Thyroid gland (tissue), 4 donors: ENCODE measurements around the gene PRRG1. TPM values are rescaled to one million over a fixed set of nuclear protein-coding genes. Genes with fewer than 3 reads are reported as not detected.
"Not testable (repeated sequence)": the region's sequence is repeated elsewhere in the genome, so short reads cannot be mapped to it uniquely, and the experiment has no call there.

ENCODE experiments used
- DNase-seq, 2 donors: peaks; one replicate each; pipeline ENCODE4 v3.0.0-alpha.2; 2019
- H3K27ac ChIP-seq, 3 donors: fragments of 200-600 bp; sonication (generic); 1 replicate in 2 of 3; 2 replicates in 1 of 3; pipeline ENCODE4 v1.5.1; 2016 to 2019; ENCODE audit warnings: mild to moderate bottlenecking in 1 of 3, moderate library complexity in 1 of 3
- H3K27me3 ChIP-seq: fragments of 200-600 bp; sonication (generic); one replicate; pipeline ENCODE4 v1.5.1; 2019
- H3K36me3 ChIP-seq, 2 donors: fragments of 200-600 bp; sonication (generic); one replicate each; pipeline ENCODE4 v1.5.1; 2016 to 2019
- H3K4me1 ChIP-seq, 2 donors: fragments of 200-600 bp; sonication (generic); one replicate each; pipeline ENCODE4 v1.5.1; 2017 to 2019
- H3K4me3 ChIP-seq, 3 donors: fragments of 200-600 bp; sonication (generic); replicated peaks in 1 of 3; 1 replicate in 2 of 3; 2 replicates in 1 of 3; pipeline ENCODE4 v1.5.1; 2016; ENCODE audit warnings: mild to moderate bottlenecking in 1 of 3
- H3K9me3 ChIP-seq: fragments of 200-600 bp; sonication (generic); one replicate; pipeline ENCODE4 v1.5.1; 2017
- POLR2A ChIP-seq, 2 donors: fragments of 450-650 bp; IDR thresholded peaks; one replicate each; pipeline ENCODE4 v1.6.1; 2017; ENCODE audit warnings: antibody characterized with exemption in 2 of 2, mild to moderate bottlenecking in 2 of 2, moderate library complexity in 1 of 2
- WGBS, 2 donors: methylation state at CpG; one replicate each; pipeline ENCODE4 v1.1.5; 2017; 5-methylcytosine and 5-hydroxymethylcytosine counted together
- intact Hi-C: fragments of 100-400 bp; cut with DNase I; formaldehyde crosslinking; loops from one replicate; pipeline ENCODE4 v1.15.1; 2023
- total RNA-seq, 4 donors: library from RNA; depleted of rRNA; stranded (reverse); fragments of >200 nt; gene quantifications; one replicate each; pipeline ENCODE4 v1.2.3, GENCODE V29; 2016
- TF ChIP-seq, protein P1 (sequence below), 6 experiments: fragments of 200-600 bp in 3 of 6; fragments of 450-650 bp in 3 of 6; sonication (generic) in 3 of 6; IDR thresholded peaks; one replicate each; pipeline ENCODE4 v1.5.1; 2016 to 2019; ENCODE audit warnings: antibody characterized with exemption in 6 of 6, mild to moderate bottlenecking in 2 of 6, inconsistent platforms in 1 of 6, moderate library complexity in 1 of 6

The PRRG1 gene
- total RNA-seq = 10 to 100 TPM; 23.7 to 28.5 (median 24.0) TPM

DNA sequence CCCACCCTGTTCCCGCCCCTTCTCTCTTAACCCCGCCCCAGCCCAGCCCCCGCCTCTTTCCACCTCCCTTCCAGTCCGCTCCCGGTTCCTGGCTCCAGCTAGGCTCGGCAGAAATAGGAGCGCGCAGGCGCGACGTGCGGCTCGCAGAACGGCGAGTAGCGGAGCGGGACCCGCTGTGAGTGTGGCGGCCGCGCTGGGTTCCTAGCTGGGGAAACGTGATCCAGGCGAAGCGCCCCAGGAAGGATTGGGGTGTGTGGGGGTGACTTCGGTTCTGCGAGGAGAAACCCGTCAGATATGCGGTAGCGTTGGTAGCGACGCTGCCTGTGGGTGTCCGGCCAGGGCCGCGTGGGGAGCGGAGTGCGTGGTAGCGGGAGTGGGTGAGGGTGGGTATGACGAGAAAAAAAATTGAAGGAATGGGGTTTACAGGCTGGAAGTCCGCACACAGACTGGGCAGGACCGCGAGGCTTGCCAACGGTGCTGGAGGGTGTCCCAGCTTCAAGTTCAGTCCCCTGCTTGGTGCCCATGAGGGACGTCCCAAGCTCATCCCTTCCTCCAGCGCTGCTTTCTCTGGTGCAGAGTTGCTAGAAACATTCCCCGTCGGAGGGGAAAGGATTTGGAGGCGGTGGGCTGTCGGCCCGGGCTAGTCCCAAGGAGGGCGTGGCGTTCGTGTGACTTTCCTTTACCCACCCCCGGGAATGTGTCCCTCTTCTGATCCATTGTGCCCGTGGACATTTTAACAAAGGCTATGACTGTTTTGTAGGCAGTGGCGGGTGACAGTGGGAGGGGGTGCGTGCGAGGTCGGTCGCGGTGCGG, at the start of gene PRRG1:
Gene PRRG1 (plus strand): TSS at position 144 of the 813 bp plus-strand sequence. CDS start 56,886 bp downstream, outside the sequence.
- intact Hi-C loops = no loop called here
- Histone ChIP-seq H3K27me3 (no peaks in the 10 kb centered on the region), H3K4me3 (peak within 1 kb of the TSS; percentile 32 to 53 (median 37)), H3K4me1 (peaks cover 0 to 4% of the 10 kb centered on the region in 2 donors), H3K27ac (peak within 1 kb of the TSS; percentile 81 to 85 (median 82)), H3K36me3 (no peaks in the 10 kb centered on the region), H3K9me3 (no peaks in the 10 kb centered on the region)
- 2 to 6% methylated on average over 10 of the region's 61 CpGs for WGBS, 2 donors
- TF ChIP-seq POLR2A (IDR thresholded peaks at IDR 0.05) = peak in 1 of 2 donors; percentile 76
- TF ChIP-seq, protein P1, sequence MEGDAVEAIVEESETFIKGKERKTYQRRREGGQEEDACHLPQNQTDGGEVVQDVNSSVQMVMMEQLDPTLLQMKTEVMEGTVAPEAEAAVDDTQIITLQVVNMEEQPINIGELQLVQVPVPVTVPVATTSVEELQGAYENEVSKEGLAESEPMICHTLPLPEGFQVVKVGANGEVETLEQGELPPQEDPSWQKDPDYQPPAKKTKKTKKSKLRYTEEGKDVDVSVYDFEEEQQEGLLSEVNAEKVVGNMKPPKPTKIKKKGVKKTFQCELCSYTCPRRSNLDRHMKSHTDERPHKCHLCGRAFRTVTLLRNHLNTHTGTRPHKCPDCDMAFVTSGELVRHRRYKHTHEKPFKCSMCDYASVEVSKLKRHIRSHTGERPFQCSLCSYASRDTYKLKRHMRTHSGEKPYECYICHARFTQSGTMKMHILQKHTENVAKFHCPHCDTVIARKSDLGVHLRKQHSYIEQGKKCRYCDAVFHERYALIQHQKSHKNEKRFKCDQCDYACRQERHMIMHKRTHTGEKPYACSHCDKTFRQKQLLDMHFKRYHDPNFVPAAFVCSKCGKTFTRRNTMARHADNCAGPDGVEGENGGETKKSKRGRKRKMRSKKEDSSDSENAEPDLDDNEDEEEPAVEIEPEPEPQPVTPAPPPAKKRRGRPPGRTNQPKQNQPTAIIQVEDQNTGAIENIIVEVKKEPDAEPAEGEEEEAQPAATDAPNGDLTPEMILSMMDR (IDR thresholded peaks at IDR 0.05) = no peak
- peak; percentile 75 to 82 for DNase-seq

DNA sequence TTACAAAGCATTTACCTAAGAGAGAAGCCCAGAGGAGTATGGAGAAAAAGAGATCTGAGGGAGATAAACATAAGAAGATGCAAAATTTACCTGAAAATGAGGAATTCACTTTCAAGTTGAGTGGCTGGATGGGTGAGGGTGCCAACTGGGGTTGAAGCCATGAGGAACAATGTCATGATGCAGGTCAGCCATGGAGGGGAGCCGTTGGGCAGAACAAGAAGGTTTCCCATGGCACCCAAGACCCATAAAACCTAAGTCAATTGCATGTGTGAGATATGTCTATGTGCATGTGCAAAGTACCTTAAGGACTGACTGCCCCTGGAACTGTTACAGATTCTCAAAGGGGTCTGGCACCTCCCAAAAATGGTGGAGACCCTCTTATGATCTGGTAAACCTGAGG, 46.6 kb upstream of the PRRG1 start:
- H3K4me1 ChIP-seq = no peaks in the 10 kb centered on the region
- no peak overlapping the region for H3K4me3 ChIP-seq
- 55 to 64% methylated on average over 1 of the region's 1 CpG for WGBS, 2 donors
- no peaks in the 10 kb centered on the region for H3K36me3 ChIP-seq
- no peaks in the 10 kb centered on the region for H3K27me3 ChIP-seq
- intact Hi-C loops = no loop called here
- no peaks in the 10 kb centered on the region for H3K9me3 ChIP-seq
- H3K27ac ChIP-seq = no peak overlapping the region
- TF ChIP-seq, protein P1 (IDR thresholded peaks at IDR 0.05) = peak in 5 of 6 experiments; percentile 13 to 59 (median 52)
- no peak for TF ChIP-seq POLR2A (IDR thresholded peaks at IDR 0.05)
- DNase-seq = peak; percentile 29 to 52

DNA sequence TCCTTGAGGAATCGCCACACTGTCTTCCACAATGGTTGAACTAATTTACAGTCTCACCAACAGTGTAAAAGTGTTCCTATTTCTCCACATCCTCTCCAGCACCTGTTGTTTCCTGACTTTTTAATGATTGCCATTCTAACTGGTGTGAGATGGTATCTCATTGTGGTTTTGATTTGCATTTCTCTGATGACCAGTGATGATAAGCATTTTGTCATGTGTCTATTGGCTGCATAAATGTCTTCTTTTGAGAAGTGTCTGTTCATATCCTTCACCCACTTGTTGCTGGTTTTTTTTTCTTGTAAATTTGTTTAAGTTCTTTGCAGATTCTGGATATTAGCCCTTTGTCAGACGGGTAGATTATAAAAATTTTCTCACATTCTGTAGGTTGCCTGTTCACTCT, 43.9 kb upstream of the PRRG1 start:
- H3K4me1 ChIP-seq, DNase-seq, H3K36me3 ChIP-seq, H3K9me3 ChIP-seq, H3K27ac ChIP-seq, H3K27me3 ChIP-seq, intact Hi-C loops, H3K4me3 ChIP-seq: not testable (repeated sequence)
- WGBS, 2 donors = 88 to 100% methylated on average over 1 of the region's 2 CpGs

DNA sequence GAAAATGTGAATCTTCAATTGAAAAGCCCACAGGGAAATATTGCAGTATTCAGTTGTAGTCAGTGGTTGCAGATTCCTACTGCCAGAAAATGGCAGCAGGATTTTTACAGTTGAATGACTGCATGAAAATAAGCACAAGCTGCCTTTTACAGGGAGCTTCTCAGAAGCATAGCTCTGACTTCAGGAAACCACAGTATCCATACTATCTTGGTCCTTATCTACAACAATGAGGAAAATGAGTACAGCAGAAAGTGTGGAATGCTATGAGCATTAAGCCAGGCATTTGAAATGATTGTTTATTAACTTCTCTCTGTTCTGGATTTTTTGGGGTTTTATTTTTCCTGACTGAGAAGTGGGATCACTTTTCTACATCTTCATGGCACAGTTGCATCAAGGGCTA, 34.6 kb upstream of the PRRG1 start:
- Histone ChIP-seq H3K27me3 (no peaks in the 10 kb centered on the region), H3K4me3 (no peak overlapping the region), H3K4me1 (no peaks in the 10 kb centered on the region), H3K36me3 (no peaks in the 10 kb centered on the region), H3K9me3 (no peaks in the 10 kb centered on the region), H3K27ac (no peak overlapping the region)
- no peak for DNase-seq
- TF ChIP-seq, protein P1 (IDR thresholded peaks at IDR 0.05) = no peak
- no peak for TF ChIP-seq POLR2A (IDR thresholded peaks at IDR 0.05)
- intact Hi-C loops = no loop called here

DNA sequence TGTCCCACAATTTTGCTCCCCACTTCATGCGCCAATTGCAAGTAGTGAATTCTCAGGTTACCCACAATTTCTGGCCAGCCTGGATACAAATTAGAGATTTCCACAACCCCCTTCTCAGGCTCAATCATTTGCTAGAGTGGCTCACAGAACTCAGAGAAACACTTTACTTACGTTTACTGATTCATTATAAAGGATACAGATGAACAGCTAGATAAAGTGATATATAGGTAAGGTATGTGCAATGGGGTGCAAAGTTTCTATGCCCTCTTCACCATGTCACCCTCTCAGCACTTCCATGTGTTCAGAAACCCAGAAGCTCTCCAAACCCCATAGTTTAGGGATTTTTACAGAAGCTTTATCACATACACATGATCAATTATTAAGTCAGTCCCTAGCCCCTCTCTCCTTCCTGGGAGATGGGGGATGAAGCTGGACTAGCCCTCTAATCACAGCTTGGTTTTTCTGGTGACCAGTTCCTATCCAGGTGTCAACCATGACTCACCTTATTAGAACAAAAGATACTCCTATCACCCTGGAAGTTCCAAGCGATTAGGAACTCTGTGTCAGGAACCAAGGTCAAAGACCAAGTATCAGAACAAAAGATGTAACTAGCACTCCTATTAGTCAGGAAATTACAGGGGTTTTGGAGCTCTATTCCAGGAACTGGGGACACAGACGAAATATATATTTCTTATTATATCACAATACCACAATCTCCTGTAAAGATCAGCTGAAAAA, 33.5 kb upstream of the PRRG1 start:
- intact Hi-C loops = no loop called here
- no peaks in the 10 kb centered on the region for H3K4me1 ChIP-seq
- no peak for TF ChIP-seq POLR2A (IDR thresholded peaks at IDR 0.05)
- TF ChIP-seq, protein P1 (IDR thresholded peaks at IDR 0.05) = no peak
- DNase-seq = no peak
- no peak overlapping the region for H3K27ac ChIP-seq
- H3K27me3 ChIP-seq = no peaks in the 10 kb centered on the region
- 89 to 96% methylated on average over 4 of the region's 4 CpGs for WGBS, 2 donors
- no peaks in the 10 kb centered on the region for H3K36me3 ChIP-seq
- H3K9me3 ChIP-seq = no peaks in the 10 kb centered on the region
- H3K4me3 ChIP-seq = no peak overlapping the region
